Epithelial cell of esophagus (primary cell): ENCODE data around the gene CGB7.
"Not testable (repeated sequence)": the region's sequence is repeated elsewhere in the genome, so short reads cannot be mapped to it uniquely, and the experiment has no call there.

ENCODE experiments used
- DNase-seq: peaks from one replicate; pipeline ENCODE4 v3.0.0; 2010; ENCODE audit warnings: low read depth
- H3K4me3 ChIP-seq: 2 replicates; pipeline ENCODE4 v1.5.1; 2011; ENCODE audit warnings: mild to moderate bottlenecking, low read length, control low read depth
- TF ChIP-seq, protein P1 (sequence below): IDR thresholded peaks from 2 replicates; pipeline ENCODE4 v1.5.1; 2011; ENCODE audit warnings: low read depth, mild to moderate bottlenecking, low read length, control low read depth, inconsistent platforms; ENCODE audit not compliant: insufficient read depth; ENCODE audit errors: missing control alignments

The CGB7 gene

DNA sequence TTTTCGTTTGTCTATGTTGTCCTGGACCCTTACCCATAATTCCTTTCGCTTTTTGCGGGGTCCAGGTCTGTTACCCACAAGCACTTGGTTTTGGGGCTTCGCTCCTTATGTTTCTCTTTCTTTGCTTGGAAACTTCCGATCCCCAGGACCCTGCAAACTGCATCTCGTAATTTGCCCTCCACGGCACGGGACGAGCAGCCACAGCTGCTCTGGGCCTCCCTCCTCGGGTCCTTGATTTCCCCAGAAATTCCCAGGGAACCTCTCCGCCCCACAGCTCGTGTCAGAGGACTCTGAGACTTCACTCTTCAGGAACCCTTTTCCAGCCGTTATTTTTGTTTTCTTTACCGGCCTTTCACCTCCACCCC is 28.3 kb upstream of the CGB7 start:
- H3K4me3 ChIP-seq: peak overlapping the region; percentile 86
- TF ChIP-seq, protein P1, sequence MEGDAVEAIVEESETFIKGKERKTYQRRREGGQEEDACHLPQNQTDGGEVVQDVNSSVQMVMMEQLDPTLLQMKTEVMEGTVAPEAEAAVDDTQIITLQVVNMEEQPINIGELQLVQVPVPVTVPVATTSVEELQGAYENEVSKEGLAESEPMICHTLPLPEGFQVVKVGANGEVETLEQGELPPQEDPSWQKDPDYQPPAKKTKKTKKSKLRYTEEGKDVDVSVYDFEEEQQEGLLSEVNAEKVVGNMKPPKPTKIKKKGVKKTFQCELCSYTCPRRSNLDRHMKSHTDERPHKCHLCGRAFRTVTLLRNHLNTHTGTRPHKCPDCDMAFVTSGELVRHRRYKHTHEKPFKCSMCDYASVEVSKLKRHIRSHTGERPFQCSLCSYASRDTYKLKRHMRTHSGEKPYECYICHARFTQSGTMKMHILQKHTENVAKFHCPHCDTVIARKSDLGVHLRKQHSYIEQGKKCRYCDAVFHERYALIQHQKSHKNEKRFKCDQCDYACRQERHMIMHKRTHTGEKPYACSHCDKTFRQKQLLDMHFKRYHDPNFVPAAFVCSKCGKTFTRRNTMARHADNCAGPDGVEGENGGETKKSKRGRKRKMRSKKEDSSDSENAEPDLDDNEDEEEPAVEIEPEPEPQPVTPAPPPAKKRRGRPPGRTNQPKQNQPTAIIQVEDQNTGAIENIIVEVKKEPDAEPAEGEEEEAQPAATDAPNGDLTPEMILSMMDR: no peak
- DNase-seq: no peak

DNA sequence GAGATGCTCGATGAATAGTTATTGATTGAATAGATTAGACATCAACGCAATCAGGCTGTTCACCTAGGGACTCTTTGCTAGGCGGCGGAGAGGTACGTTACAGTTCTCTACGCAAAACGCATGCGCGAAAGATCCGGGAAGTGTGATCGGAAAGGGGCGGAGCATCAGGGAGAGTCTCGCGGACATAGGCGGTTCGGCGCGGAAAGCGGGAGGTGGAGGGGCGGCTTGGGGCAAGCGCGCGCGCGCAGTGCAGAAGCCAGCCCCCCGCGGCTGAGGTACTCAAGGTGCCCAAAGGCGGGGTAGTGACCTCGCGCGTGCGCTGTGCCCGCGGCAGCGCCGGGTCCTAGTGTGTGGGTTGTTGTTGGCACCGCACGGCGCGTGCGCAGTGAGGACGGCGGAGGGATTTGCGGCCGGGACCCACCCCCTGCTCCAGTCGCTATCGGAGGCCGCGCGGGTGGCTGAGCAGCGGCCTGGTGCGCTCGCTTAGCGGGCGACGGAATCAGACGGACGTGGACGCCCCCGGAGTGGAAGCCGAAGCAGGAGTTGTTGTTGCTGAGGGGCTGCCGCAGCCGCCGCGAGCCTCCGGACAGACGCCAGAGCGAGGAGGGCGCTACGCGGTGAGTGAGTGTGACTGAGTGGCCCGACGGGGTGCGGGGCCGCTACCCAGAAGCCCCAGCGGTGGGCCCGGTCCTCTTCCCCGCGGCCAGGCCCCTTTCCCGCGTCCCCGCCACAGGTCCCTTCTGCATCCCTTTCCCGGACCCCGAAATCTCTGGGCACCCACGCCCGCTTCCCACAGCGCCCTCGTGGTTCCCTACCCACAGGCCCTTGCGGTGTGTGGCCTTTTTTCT is 27.7 kb upstream of the CGB7 start, which contains the start of gene SNRNP70:
SNRNP70 (plus strand) TSS at position 432 of the 848 bp plus-strand sequence. CDS start 964 bp downstream, outside the sequence.
- peak within 1 kb of the TSS; percentile 86 for H3K4me3 ChIP-seq
- TF ChIP-seq, protein P1: no peak
- peak; percentile 100 for DNase-seq

DNA sequence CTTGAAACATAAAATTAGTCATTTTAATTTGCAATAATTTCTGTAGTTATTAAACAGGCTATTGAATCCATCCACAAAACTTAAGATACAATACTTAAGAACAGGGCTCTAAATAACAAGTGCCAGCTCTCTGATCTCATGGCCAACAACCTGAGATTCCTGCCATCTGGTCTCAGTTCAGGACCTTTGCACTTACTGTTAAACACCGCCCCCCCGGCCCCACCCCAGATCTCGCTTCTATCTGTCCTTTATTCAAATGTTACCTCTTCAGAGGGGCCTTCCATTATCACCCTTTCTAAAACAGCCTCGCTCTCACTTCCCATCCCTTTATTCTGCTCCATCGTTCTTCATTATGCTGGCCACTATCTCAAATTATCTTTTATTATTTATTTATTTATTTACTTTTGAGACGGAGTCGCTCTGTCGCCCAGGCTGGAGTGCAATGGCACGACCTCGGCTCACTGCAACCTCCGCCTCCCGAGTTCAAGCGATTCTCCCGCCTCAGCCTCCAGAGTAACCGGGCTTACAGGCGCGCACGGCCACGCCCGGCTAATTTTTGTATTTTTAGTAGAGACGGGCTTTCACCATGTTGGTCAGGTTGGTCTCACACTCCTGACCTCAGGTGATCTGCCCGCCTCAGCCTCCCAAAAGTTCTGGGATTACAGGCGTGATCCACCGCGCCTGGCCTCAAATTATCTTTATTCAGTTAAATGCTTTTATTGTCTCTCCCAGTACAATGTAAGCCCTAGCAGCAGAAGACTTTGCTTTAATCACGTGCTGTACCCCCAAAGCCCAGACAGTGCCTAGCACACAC is 26.9 kb upstream of the CGB7 start:
- H3K4me3 ChIP-seq: peak overlapping the region; percentile 86
- DNase-seq: no peak
- TF ChIP-seq, protein P1: no peak

DNA sequence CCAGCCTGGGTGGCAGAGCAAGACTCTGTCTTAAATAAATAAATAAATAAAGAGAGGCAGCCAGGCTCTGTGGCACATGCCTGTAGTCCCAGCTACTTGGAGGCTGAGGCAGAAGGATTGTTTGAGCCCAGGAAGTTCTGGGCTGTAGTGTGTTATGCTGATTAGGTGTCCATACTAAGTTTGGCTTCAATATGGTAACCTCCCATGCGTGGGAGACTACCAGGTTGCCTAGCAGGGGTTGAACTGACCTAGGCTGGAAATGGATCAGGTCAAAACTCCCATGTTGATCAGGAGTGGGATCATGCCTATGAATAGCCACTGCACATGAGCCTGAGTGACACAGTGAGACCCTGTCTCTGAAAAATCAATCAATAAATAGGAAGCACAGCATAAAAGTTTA is 23.7 kb upstream of the CGB7 start:
- TF ChIP-seq, protein P1: no peak
- no peak for DNase-seq
- no peak overlapping the region for H3K4me3 ChIP-seq

DNA sequence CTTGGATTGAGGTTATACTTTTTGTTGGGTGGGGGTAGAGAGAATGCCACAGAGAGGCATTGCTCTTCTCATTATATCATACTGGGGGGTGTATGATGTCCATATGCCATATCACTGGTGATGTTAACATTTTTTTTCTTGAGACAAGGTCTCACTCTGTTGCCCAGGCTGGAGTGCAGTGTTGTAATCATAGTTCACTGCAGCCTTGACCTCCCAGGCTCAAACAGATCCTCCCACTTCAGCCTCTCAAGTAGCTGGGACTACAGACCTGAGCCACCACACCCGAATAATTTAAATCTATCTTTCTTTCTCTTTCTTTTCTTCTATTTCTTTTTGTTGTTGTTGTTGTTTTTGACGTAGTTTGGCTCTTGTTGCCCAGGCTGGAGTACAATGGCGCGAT is 22.8 kb upstream of the CGB7 start:
- TF ChIP-seq, protein P1: no peak
- DNase-seq: no peak
- no peak overlapping the region for H3K4me3 ChIP-seq

DNA sequence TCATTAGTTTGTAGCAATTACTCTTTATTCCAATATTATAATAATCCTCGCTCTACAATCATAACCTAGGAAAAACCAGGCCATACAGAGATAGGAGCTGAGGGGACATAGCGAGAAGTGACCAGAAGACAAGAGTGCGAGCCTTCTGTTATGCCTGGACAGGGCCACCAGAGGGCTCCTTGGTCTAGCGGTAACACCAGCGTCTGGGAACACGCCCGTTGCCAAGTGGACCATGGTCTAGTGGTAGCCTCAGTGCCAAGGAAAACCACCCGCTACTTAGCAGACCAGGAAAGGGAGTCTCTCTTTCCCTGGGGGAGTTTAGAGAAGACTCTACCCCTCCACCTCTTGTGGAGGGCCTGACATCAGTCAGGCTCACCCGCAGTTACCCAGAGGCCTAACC is 17.3 kb upstream of the CGB7 start:
- peak; percentile 51 for DNase-seq
- H3K4me3 ChIP-seq: not testable (repeated sequence)
- TF ChIP-seq, protein P1: peak; percentile 57
